ES-I3 (cell line): ENCODE results near the gene CCDC187.
"Not testable (repeated sequence)": the region's sequence is repeated elsewhere in the genome, so short reads cannot be mapped to it uniquely, and the experiment has no call there.

Experiments used
- H3K36me3 ChIP-seq: 2 replicates; pipeline ENCODE4 v1.6.1; 2013; ENCODE audit warnings: mild to moderate bottlenecking, low read length, control low read depth, moderate library complexity; ENCODE audit not compliant: insufficient read depth
- H3K4me1 ChIP-seq: 2 replicates; pipeline ENCODE4 v1.6.1; 2013; ENCODE audit warnings: mild to moderate bottlenecking, control low read depth, low read length; ENCODE audit not compliant: insufficient read depth
- H3K9ac ChIP-seq: 2 replicates; pipeline ENCODE4 v1.6.1; 2013; ENCODE audit warnings: low read depth, mild to moderate bottlenecking, low read length, moderate library complexity
- H3K9me3 ChIP-seq: 2 replicates; pipeline ENCODE4 v1.6.1; 2013; ENCODE audit warnings: mild to moderate bottlenecking, low read length, moderate library complexity; ENCODE audit not compliant: control insufficient read depth, insufficient read depth

CCDC187 gene

DNA sequence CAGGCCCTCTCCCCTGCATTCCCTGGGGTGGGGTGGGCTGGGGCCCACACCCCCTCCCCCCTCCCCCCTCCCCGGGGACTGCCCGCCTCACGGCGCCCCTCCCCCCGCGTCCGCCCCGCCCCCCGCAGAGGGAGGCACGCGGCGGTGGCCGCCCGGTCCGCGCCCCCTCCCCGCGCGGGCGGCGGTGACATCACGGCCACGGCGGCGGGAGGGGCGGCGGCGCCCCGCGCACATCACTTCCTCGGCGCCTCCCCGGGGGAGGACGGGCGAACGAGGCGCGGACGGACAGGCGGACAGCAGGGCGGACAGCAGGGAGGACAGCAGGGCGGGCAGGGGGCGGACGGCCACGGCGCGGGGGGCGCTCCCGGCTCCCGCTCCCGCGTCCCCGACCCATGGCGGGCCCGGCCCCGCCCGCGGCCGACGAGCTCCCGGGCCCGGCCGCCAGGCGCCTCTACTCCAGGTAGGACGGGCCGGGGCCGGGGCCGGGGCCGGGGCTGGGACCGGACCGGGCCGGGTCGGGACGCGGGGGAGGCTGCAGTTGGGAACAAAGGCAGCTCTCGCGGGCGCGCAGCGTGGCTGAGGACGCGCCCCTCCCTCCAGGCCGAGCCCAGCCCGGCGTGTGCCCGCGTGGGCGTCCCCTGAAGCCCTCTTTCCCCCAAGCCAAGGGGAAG is 23.5 kb upstream of the CCDC187 start, which contains the start of gene GPSM1:
Gene GPSM1 (plus strand): TSS at position 236 of the 671 bp plus-strand sequence. CDS start 157 bp downstream, at position 393.
- no peaks in the 10 kb centered on the region for H3K9me3 ChIP-seq
- H3K9ac ChIP-seq, result peak within 1 kb of the TSS; percentile 52
- H3K4me1 ChIP-seq, result peaks cover 6% of the 10 kb centered on the region; the same call in 1 of the 2 replicates
- no peaks in the 10 kb centered on the region for H3K36me3 ChIP-seq

- H3K9ac ChIP-seq, result peak overlapping the region; percentile 36
Measured at GRCh38 chr9:136326761-136327303, 22.9 kb upstream of the CCDC187 start.

GRCh38 chr9:136326061-136326760 is 22.3 kb upstream of the CCDC187 start:
- Histone ChIP-seq H3K9ac (peak overlapping the region; percentile 36; the same call in 1 of the 2 replicates), H3K9me3 (no peaks in the 10 kb centered on the region), H3K4me1 (peaks cover 6% of the 10 kb centered on the region; the same call in 1 of the 2 replicates), H3K36me3 (no peaks in the 10 kb centered on the region)

More at GRCh38 chr9:136326761-136327303, 22.9 kb upstream of the CCDC187 start:
- H3K36me3 ChIP-seq, result no peaks in the 10 kb centered on the region
- H3K9me3 ChIP-seq, result no peaks in the 10 kb centered on the region
- H3K4me1 ChIP-seq, result peaks cover 6% of the 10 kb centered on the region; the same call in 1 of the 2 replicates

GRCh38 chr9:136325358-136325757 is 21.5 kb upstream of the CCDC187 start:
- Histone ChIP-seq H3K36me3 (no peaks in the 10 kb centered on the region), H3K9me3 (no peaks in the 10 kb centered on the region), H3K4me1 (peaks cover 6% of the 10 kb centered on the region; the same call in 1 of the 2 replicates), H3K9ac (no peak overlapping the region)

- no peaks in the 10 kb centered on the region for H3K36me3 ChIP-seq
- H3K4me1 ChIP-seq, result peaks cover 6% of the 10 kb centered on the region; the same call in 1 of the 2 replicates
- no peak overlapping the region for H3K9ac ChIP-seq
- no peaks in the 10 kb centered on the region for H3K9me3 ChIP-seq
Measured at GRCh38 chr9:136324501-136325300, 20.8 kb upstream of the CCDC187 start.

DNA sequence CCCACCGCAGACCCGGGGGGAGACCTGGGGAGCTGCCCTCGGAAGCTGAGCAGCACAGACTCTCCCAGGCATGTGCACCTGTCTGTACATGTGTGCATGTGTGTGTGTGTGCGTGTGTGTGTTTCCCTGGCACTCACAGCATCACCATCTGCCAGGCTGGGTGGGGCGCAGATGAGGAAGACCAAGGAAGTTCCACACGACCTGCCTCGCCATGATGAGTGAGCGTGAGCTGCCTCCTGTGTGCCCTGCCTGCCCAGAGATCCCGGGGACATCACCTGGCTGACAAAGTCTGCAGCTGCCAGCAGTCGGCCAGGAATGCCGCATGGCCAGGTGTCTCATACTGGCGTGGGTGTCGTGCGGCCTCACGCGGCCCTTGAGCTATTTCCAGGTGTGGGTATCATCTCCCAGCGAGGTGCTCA is 19.5 kb upstream of the CCDC187 start:
- peaks cover 6% of the 10 kb centered on the region; the same call in 1 of the 2 replicates for H3K4me1 ChIP-seq
- no peaks in the 10 kb centered on the region for H3K9me3 ChIP-seq
- no peak overlapping the region for H3K9ac ChIP-seq
- H3K36me3 ChIP-seq, result no peaks in the 10 kb centered on the region

DNA sequence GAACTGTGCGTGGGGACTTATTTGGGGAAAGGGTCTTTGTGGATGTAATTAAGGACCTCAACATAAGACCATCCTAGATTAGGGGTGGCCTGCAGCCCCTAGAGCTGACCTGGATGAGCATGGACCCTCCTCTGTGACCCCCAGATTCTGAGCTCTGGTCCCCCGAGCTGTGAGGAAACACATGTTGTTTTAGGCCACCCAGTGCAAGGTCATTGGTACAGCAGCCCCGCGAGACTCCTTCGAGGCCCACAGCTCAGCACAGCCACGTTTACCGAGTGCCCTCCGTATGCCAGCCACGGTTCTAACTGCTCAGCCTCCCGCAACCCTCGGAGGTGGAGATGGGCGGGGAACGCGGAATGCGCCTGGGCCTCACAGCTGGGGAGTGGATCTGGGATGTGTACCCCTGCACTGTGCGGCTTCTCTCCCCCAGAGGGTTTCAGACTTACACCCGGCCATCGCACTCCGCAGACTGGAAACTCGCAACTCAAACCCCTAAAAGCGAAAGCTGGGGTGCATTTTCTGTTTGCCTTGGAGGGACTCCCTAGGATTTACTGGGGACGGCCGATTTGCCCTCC is 18.9 kb upstream of the CCDC187 start:
- H3K9me3 ChIP-seq, result no peaks in the 10 kb centered on the region
- no peaks in the 10 kb centered on the region for H3K36me3 ChIP-seq
- H3K9ac ChIP-seq, result no peak overlapping the region
- H3K4me1 ChIP-seq, result peaks cover 6% of the 10 kb centered on the region; the same call in 1 of the 2 replicates

- Histone ChIP-seq H3K9ac (no peak overlapping the region), H3K36me3 (no peaks in the 10 kb centered on the region), H3K4me1 (peaks cover 2% of the 10 kb centered on the region; the same call in 1 of the 2 replicates), H3K9me3 (no peaks in the 10 kb centered on the region)
Measured at GRCh38 chr9:136321561-136321960, 17.7 kb upstream of the CCDC187 start.

DNA sequence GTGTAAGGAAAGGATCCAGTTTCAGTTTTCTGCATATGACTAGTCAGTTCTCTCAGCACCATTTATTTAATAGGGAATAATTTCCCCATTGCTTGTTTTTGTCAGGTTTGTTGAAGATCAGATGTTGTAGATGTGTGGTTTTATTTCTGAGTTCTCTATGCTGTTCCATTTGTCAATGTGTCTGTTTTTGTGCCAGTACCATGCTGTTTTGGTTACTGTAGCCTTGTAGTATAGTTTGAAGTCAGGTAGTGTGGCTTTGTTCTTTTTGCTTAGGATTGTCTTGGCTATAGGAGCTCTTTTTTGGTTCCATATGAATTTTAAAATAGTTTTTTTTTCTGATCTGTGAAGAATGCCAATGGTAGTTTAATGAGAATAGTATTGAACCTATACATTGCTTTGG is 17.1 kb upstream of the CCDC187 start:
- not testable (repeated sequence) for H3K9ac ChIP-seq, H3K9me3 ChIP-seq, H3K4me1 ChIP-seq, H3K36me3 ChIP-seq

DNA sequence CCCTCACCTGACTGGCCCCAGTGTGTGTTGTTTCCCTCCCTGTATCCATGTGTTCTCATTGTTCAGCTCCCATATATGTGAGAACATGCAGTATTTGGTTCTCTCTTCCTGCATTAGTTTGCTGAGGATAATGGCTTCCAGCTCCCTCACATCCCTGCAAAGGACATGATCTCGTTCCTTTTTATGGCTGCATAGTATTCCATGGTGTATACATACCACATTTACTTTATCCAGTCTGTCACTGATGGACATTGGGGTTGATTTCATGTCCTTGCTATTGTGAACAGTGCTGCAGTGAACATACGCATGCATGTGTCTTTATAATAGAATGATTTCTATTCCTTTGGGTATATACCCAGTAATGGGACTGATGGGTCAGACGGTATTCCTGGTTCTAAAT is 16.1 kb upstream of the CCDC187 start:
- H3K9ac ChIP-seq, H3K9me3 ChIP-seq, H3K4me1 ChIP-seq, H3K36me3 ChIP-seq: not testable (repeated sequence)

DNA sequence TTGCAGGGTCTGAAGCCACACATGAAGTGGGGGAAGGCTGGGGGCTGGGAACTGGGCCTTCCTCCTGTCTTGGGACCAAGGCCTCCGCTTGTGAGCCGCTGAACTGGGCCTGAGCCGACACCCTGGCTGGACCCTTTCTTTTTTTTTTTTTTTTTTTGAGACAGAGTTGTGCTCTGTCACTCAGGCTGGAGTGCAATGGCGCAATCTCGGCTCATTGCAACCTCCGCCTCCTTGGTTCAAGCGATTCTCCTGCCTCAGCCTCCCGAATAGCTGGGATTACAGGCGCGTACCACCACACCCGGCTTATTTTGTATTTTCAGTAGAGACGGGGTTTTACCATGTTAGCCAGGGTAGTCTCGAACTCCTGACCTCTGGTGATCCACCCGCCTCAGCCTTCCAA is 15.3 kb upstream of the CCDC187 start:
- not testable (repeated sequence) for H3K9me3 ChIP-seq, H3K9ac ChIP-seq, H3K4me1 ChIP-seq, H3K36me3 ChIP-seq

DNA sequence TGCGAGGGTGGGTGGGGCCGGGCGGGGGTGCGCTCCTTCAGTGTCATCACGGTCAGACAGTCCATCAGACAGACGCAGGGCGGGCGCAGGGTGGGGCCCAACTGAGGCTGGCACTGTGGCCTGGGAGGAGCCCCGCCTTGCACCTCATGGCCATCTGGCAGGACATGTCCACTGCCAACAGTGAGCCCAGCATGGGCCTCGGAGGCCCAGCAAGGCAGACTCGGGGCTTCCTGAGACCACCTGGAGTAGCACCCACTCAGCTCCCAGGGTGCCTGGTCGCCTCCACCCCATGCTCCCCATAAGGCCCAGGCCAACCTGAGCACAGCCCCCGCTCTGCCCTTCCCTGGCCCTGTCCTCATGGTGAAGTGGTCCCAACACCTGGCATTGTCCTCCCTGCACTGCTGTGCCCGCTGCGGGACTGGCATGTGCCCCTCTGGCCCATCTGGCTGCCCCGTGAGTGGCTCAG is 14.9 kb upstream of the CCDC187 start:
- H3K9me3 ChIP-seq, result no peaks in the 10 kb centered on the region; the same call in 1 of the 2 replicates
- no peaks in the 10 kb centered on the region for H3K4me1 ChIP-seq
- H3K9ac ChIP-seq, result no peak overlapping the region
- H3K36me3 ChIP-seq, result no peaks in the 10 kb centered on the region

GRCh38 chr9:136318111-136318775 is 14.3 kb upstream of the CCDC187 start:
- no peaks in the 10 kb centered on the region for H3K4me1 ChIP-seq
- H3K36me3 ChIP-seq, result no peaks in the 10 kb centered on the region
- H3K9me3 ChIP-seq, result no peaks in the 10 kb centered on the region; the same call in 1 of the 2 replicates
- H3K9ac ChIP-seq, result no peak overlapping the region
